Measurements from ENCODE around the gene PDGFC.

Gene PDGFC

DNA sequence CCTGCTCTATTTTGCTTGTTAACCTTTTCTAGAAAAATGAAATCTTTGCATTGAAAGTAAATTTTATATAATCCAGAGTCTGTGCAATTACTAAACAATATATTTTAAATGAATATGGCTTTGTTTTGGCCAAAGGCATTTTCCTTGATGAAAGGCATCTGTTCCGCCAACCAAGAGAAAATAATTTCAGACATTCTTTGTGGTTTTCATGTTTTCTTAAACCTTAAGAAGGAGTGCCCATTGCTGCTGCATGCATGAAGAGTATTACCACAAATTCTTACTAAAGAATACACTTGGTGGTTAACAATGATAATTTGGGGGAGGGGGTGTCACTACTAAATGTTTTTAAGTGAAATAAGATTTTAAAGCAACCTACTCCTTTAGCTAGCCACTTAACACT lies 2.7 kb upstream of the PDGFC start:
- DNase-seq (ENCODE audit: low read depth in 2 of 2): no peak

DNA sequence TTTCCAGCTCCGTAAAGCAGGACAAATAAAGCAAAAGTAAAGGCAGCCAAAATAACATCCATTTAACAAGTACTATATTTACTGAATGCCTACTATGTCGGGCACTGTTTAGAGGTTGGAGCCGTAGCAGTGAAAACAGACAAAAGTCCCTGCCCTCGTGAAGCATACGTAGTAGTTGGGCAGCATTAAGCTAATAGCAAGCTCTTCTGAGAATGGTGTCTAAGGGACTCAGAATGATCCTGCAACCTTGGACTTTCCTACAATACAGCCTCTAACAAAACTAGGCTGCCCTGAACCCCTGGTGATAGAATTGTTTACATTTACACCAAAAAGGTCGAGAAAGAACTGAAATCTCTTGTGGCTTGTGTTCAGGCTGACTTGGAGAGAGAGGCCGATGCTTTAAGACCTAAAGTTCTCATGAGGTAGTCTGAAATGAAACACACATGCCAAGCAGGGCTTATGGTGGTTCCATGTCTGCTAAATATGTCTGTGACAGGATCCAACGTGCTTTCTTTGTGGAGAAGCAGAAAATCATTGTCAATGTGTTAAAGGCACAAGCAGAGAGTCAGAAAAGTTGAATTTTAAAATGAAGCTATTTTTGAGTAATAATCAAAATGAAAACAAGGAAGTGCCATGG lies 898 bp upstream of the PDGFC start:
- DNase-seq (ENCODE audit: low read depth in 2 of 2): no peak

DNA sequence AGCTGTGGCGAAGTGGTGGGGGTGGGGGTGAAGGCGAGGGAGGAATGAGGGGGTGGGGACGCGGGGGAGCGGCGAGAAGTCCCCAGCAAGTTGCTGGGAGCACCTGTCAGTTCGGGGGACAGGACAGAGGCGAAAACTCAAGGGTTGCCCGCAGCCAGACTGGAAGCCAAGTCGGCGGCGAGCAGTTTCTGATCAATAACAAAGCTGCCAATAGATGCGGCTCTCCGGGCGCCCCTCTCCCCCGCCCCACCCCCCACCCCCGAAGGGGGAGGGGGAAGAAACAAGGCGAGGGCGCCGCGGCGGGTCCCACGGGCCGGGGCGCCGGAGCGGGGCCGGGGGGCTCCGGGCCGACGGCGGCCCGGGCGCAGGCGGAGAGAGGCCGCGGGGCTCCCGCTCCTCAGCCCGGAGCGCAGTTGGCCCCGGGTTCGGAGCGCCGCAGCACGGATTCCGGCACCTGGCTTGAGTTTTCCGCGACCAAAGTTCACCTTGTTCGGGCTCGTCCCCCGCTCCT lies 379 bp downstream of the PDGFC start:
- DNase-seq (ENCODE audit: low read depth in 2 of 2): no peak

DNA sequence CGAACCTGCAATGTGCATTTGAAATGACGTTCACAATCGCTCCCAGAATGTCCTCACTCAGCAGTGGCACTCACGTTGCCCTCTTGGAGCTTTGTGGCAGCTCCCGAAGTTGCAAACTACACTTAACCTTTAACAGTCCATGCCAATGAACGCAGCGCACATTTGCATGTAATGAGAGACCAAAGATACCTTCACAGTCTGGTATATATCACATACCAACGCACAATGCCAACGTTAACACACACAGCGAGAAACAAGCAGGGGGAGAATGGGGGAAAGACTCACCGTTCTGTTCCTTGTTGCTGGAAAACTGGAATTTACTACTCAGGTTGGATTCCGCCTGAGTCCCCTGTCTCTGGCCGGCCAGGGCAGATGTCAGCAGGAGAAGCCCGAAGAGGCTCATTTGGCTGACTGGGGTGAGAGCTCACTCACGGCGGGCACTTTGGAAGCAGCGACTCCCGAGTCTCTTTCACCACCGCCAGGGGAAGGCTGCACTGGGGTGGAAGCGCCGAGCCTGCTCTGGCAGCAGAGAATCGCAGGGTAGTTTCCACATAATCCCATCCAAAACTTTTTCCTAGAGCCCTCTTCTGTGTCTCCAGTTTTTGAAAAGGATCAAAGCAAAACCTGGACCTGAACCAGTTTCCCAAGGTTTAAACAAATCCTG lies 966 bp downstream of the PDGFC start:
- no peak for DNase-seq (ENCODE audit: low read depth in 2 of 2)

DNA sequence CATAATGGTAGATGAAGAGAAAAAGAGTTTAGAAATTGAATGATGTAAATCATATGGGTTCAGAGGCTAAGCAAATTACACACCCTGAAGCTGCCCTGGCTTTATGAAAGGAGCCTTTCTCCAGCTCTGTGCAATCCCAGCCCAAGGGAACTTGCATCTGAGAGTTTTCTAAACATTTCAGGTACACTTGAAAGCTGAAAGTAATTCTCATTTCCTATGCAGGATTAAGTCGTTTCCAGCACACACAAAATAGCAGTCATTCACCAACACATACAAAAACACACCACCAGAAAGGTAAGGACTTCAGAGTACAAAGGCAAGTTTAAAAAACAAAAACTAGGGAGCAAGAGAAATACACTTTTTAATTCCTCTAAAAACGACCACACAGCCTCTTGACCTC lies 1.7 kb downstream of the PDGFC start:
- no peak for DNase-seq (ENCODE audit: low read depth in 2 of 2)

DNA sequence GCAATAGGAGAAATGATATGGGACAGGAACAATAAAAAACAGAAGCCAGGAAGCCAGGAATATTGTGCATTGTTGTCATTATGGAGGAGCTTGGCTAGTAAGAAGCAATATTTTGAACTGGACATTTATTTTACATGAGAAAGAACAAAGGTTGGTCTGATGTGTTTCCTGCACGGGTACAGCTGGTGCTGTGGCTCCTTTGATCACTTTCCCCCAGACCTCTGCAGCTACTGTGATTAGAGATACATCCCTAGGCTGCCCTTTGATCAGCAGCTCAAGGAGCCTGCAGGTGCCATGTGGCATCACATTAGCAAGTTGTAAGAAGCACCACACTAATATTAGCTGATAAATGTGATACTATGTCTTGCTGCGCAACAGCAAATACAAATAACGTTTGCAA lies 2.5 kb downstream of the PDGFC start:
- no peak for DNase-seq (ENCODE audit: low read depth in 2 of 2)

DNA sequence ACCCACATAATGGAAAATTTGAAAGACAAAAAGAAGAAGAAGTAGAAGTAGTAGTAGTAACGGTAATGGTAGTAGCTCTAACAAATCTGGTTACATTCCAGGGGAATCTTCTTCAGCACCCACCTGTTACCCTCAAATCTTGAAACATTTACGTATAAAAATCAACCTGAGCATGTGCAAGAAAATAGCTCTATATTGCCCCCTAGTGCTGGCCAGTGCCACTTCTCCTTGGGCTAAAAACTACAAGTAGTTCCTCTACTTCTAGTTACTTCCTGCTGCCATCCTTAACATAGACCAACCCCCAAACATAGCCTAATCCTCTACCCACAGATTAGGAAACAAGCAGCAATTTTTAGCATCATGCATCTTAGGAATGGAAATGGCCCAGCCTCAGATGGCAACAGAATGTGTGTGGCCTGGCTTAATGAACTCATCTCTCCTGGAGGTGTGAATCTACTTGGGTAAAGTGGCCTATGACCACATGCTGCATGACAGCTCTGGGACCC lies 3.1 kb downstream of the PDGFC start:
- no peak for DNase-seq (ENCODE audit: low read depth in 2 of 2)

DNA sequence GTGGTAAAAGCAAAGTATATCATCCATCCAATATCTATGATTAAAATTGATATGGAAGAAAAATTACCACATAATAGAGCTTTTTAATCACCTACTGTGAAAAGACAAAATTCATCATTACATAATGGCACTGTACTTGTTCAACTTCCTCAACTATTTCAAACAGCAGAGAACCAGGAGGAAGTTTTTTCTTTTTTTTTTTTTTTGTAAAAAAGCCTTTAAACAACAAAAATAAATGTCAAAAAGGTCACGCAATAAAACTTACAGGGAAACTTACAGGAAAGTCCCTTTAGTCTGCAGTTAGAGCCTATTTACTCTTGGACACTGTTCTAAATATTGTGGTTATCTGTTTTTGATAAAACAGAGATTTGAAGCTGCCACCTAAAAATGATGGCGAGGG lies 4.8 kb downstream of the PDGFC start:
- no peak for DNase-seq (ENCODE audit: low read depth in 2 of 2)

DNA sequence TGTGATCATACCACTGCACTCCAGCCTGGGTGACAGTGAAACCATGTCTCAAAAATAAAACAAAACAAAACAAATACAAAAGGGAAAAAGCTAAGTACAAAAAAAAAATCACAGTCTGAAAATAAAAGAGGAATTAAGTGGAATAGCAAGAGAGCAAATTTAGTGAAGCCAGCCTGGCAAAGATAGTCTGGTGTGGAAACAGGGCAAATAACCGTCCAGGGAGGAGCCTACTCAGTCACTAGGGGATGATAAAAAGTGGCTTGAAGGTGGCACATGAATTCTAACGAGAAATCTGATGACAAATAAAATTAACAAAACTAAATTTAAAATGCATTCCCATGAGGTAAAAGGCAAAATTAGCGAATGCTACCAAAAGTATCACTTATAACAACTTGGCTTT lies 8.2 kb downstream of the PDGFC start:
- DNase-seq (ENCODE audit: low read depth in 2 of 2): no peak

DNA sequence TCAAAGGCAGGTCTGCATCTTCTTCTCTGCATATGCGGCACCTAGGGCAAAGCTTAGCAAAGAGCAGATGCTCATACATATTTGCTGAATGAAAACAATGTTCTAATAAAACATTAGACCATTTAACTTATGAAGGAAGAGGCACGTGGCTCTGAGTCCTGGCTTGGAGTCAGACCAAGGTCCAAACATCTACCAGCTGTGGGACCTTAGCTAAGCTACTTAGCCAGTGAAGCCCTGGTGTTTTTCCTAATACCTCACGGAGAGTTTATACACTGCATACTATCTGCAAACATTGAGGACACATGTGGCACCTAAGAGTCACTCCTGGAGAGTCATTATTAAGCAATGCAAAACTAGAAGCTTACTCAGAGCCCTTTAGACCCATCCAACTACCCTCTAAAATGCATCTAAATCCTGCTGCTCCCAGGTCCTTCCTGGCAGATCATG lies 9.0 kb downstream of the PDGFC start:
- DNase-seq (ENCODE audit: low read depth in 2 of 2): no peak

DNA sequence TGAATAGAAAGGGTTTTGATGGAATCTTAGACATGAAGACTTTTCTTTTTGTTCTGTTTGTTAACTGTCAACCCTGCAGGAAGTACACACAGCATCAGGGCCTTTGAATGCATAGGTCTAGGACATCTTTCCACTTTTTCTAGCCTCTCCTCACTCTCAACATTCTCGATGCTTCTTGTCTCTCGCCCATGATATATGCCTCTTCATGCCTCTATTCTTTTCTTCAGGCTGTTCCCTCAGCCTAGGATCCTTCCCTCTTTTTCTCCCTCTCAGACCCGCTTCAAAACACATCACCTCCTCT lies 9.6 kb downstream of the PDGFC start:
- no peak for DNase-seq (ENCODE audit: low read depth in 2 of 2)

DNA sequence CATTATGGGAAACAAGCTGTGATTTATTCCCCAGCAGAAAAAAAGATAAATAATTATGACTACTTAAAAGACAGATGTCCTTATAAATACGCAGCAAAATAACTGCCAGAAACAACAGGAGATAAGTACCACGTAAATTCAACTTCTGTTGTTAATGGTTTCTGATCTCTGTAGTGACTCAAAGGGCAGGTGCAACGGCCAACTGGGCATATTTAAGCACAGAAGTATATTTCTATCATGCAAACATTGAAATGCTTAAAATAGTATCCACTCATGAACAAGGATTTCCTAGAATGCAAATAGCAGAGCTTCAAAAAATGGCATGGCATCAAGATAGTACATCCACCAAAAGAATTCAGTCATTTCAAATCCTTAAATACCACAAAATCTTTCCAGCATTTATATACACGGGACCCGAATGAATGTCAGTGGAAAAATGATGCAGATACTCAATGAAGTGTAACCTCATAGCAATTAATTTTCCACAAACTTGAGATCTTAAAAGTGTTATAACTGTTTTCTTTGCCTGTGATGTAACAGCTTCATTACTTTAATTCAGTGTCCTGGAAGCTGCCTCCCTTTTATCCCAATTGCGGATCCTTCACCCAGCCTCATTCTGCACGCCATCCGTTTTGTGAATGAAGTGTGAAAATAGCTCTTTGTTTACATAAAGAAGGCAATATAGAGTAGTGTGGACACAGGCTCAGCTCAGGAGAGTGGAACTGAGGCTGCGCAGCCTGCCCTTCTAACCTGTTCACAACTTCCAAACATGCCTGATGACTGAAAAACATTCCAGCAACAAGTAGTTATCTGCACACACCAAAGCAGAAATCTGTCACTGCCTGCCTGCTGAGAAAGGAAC lies 10.2 kb downstream of the PDGFC start:
- no peak for DNase-seq (ENCODE audit: low read depth in 2 of 2)

DNA sequence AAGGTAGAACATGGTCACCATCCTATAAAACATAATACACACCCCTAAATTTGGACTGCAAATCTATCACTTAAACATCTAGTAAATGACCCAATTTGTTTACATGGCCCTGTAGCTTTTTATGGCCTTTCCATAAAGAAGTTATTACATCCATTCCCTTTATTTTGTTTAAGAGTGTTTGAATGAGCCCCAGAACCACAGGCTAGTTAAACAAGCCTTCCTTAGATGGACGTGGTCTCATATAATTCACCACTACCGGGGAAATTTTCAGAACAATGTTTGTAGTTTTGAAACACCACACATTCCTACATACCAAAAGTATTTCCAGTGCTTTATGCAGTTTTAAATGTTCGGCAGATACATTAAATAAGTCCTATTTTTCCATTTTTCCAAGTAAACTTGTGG lies 12.3 kb downstream of the PDGFC start:
- no peak for DNase-seq (ENCODE audit: low read depth in 2 of 2)

DNA sequence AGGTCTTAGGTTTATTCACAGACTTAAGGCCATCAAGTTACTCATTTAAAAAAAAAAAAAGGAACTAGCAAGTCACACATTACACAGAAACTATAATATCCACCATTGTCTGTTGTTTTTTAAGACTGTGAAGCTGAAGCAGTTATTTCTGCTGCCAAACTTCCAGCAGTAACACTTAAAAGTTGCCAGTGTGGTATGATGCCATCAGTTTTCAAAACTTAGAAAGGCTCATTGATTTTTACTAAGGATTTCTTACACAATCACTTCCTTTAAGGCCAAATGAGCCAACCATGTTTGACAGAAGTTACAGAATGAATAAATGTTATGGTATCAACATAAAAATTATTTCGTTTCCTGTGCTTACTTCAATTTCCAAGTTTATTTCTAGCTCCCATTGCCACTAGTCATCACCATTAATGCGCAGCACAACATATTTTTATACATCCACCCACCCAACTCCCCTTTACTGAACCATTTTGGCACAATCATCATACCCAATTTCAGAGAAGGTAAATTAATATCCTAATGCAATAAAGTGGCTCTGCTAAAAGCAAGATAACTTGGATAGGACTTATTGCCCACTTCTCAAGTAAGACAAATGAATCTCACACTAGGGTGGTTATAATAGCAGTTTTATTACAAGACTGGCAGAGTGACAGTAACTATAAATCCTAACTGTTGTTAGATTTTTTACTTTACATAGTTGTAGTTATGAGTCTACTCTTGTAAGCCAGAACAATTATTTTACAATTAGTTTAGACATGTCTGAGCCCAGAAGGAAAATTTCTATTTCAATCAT lies 13.1 kb downstream of the PDGFC start:
- no peak for DNase-seq (ENCODE audit: low read depth in 2 of 2)

DNA sequence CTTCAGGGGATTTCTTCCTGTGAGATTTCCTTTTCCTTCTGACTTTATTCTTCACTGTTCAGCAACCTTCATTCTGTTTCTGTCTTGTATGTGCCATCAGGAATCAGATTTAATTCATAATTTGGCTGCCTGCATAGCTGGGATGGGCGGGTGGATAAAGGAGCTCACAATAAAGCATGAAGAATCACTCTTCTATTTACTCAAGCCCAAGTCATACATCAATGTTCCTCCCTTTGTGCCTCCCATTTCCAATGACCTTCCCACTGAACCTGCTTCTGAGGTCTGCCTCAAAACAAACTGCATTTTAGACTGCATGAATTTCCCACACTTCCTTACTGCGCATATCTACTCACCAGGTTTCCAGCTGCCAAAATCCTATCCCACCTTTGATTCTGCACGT lies 14.0 kb downstream of the PDGFC start:
- no peak for DNase-seq (ENCODE audit: low read depth in 2 of 2)

DNA sequence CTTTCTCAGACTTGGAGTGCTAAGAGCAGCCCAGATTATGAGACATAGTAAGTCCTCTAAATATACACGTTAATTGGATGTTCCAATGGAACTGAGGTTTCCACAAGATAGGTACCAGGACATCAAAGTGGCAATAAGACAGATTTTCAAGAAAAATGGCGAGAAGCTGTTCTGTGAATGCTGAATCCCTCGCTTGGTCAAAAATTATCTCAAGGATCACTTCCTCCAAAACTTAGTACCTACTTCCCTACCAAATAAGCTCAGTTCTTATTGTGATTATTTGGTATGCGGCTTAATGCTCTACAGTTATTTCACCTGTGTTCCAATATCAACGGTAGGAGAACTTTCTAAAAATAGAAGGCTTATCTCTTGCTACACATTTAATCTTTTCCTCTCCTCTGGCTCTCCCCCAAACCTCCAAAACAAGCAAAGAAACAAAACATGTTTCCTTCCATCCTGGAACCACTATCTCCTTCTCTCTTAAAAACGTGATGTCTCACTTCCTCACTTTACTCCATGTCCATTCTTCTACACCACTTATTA lies 14.7 kb downstream of the PDGFC start:
- DNase-seq (ENCODE audit: low read depth in 2 of 2): no peak

DNA sequence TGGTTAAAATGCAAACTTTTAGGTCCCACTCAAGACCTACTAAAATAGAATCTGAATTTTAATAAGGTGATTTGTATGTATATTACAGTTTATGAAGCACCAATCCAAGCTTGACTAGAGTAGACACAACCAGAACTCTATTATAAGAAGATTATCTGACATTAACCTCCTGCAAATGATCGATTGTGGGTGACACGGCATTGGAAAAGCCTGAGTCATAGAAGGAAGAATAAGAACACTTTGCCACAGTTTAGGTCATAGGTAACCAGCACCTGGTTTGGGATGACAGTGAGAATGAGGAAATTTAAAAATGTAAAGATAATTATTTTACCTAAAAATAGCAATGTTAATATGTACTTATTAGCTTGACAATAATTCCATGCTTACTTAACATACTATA lies 15.2 kb downstream of the PDGFC start:
- no peak for DNase-seq (ENCODE audit: low read depth in 2 of 2)

DNA sequence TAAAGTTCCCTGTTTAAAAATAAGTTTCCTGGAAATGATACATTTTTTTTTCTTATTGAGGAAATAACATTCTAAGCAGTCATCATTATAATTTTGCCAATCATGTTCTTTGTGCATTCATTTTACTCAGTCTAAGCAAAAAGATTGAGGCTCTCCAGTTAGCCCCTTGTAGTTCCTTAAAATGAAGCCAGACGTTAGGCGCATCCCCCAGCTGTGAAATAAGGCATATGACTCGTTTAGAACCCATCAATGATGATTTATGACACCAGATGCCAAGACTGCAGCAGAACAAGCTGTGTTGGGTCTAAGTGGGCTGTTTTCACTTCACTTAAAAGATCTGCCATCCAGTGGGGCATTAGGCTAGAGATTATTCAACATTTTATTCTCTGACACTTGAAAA lies 17.0 kb downstream of the PDGFC start:
- DNase-seq (ENCODE audit: low read depth in 2 of 2): no peak

DNA sequence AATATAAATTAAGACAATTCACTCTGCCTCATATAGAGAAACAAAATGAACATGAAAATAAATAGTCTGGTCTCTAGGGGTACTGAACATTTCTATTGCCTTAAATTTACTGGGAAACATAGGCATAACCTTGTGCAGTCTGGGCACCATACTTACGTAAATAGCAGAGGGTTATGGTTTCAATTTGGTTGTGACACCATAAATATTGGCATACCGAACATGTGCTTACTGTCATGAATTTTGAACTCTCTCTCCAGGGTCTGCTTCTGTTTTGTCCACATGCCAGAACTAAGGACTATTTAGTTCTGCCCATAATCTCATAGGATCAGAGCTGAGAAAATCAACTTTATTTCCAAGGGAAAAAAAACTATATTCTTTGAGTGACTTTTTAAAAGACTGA lies 17.6 kb downstream of the PDGFC start:
- DNase-seq (ENCODE audit: low read depth in 2 of 2): no peak

DNA sequence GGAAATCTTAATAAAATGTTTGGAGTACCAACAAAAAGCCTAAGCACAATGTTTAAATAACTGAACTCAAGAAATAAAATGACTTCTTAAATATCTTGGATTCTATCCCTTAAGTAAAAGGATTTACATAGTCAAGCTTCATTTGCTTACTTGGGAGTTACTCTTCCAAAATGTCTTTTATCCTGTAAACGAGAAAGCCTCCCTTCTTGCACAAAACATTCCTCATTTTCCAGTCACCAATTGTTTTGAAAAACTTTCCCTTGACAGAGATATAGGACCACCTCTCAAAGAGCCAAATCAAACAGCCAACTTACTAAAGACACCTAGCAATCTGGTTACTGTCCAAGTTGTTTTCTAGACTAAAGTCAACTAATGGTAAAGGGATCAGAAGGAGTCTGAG lies 18.6 kb downstream of the PDGFC start:
- DNase-seq (ENCODE audit: low read depth in 2 of 2): no peak

DNA sequence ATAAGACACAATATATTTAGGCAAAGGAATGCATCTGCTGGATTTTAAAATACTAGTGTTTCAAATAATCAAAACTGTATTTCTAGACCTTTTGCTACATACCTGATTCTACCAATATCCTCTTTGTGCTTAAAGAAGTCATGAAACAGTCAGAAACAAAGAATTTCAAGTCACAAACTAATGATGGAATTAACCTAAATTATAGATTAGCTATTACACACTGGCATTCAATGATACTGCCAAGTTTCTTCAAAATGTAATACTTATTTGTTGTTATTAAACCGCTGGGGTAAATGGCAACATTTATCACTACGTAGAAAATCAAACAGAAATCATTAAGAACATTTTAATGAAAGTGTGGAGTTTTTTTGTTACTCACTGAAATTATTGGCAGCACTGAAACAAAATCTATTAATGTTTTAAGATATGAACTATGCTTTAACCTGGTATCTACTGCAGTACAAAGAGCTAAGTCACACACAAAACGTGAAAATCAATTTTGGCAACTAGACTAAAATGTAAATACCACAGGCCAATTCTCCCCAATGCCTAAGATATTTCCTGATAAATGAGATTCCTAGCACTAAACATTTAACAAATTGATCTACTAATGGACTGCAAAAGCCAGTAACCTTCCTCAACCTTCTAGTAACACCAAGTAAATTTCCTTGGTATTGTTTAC lies 19.4 kb downstream of the PDGFC start:
- no peak for DNase-seq (ENCODE audit: low read depth in 2 of 2)

Data from stimulated activated CD8-positive, alpha-beta memory T cell treated with anti-CD3 and anti-CD28 coated beads, Interleukin-2, amount 100 ng/mL, for 1 hour (primary cell).